A549 (cell line): ENCODE measurements around the gene G3BP1. TPM values are rescaled to one million over a fixed set of nuclear protein-coding genes. Genes with fewer than 3 reads are reported as not detected.
A peak's percentile ranks its signal among the peaks of the same experiment; 100 is the strongest.

Experiments used
- ATAC-seq, 2 experiments: fragments of 200-7000 bp in 1 of 2; fragments of >200 bp in 1 of 2; cut with Nextera tagmentation in 1 of 2; cut with Tn5 transposase in 1 of 2; 3 replicates each; pipeline versions ENCODE4 v1.8.0 to v1.9.1; 2018 to 2020; ENCODE audit warnings: mild to moderate bottlenecking in 1 of 2, moderate library complexity in 1 of 2
- CTCF ChIA-PET: fragments of 300-600 bp; sonication (Branson Sonifier 250); formaldehyde crosslinking; extraction: SDS; loops from one replicate; lab custom pipeline; 2021; ENCODE audit warnings: antibody characterized with exemption, inconsistent platforms; lab: Yijun Ruan, JAX
- POLR2A ChIA-PET: fragments of 350-600 bp; formaldehyde crosslinking; extraction: SDS; loops from one replicate; lab custom pipeline; 2021; ENCODE audit warnings: antibody characterized with exemption, inconsistent platforms; lab: Yijun Ruan, JAX
- DNase-seq, 2 experiments: peaks; one replicate each; pipeline versions ENCODE4 v3.0.0 to v3.0.0-alpha.2; 2011 to 2016; ENCODE audit warnings: low read depth in 1 of 2, low spot score in 1 of 2
- FAIRE-seq: peaks from 2 replicates; lab custom pipeline; 2011; peaks lifted over from hg19 to GRCh38; lab: Jason Lieb, UNC
- H3K27ac ChIP-seq, 2 experiments: fragments of >200 bp; sonication (Bioruptor Twin); formaldehyde crosslinking; 3 replicates each; pipeline ENCODE4 v1.5.1; 2016 to 2017
- H3K4me1 ChIP-seq: fragments of >200 bp; sonication (Bioruptor Twin); formaldehyde crosslinking; 3 replicates; pipeline ENCODE4 v1.6.1; 2016
- H3K4me2 ChIP-seq: fragments of >200 bp; sonication (Bioruptor Twin); formaldehyde crosslinking; 3 replicates; pipeline ENCODE4 v1.6.1; 2016
- H3K4me3 ChIP-seq: fragments of >200 bp; sonication (Bioruptor Twin); formaldehyde crosslinking; 3 replicates; pipeline ENCODE4 v1.5.1; 2016
- H3K9me3 ChIP-seq: fragments of >200 bp; sonication (Bioruptor Twin); formaldehyde crosslinking; 3 replicates; pipeline ENCODE4 v1.6.1; 2016
- BHLHE40 ChIP-seq: IDR thresholded peaks from 2 replicates; pipeline ENCODE4 v1.6.1; 2012; ENCODE audit warnings: low read depth, low read length, inconsistent platforms
- CBX2 ChIP-seq: fragments of 200-600 bp; sonication (generic); IDR thresholded peaks from 2 replicates; pipeline ENCODE4 v1.6.1; 2016; ENCODE audit warnings: low read depth, mild to moderate bottlenecking, borderline replicate concordance
- EHF ChIP-seq: fragments of 250-450 bp; sonication (Bioruptor Pico); IDR thresholded peaks from 2 replicates; pipeline ENCODE4 v1.5.0; 2020; ENCODE audit warnings: mild to moderate bottlenecking
- EHMT2 ChIP-seq: fragments of 200-600 bp; sonication (generic); IDR thresholded peaks from 2 replicates; pipeline ENCODE4 v1.6.1; 2016; ENCODE audit warnings: antibody characterized with exemption, low read depth, mild to moderate bottlenecking, moderate library complexity
- EP300 ChIP-seq, 2 experiments: fragments of >200 bp; sonication (Bioruptor Twin); formaldehyde crosslinking; IDR thresholded peaks; 2 replicates in 1 of 2; 3 replicates in 1 of 2; pipeline ENCODE4 v1.6.1; 2016 to 2017
- ESRRA ChIP-seq: fragments of 150-350 bp; IDR thresholded peaks from 2 replicates; pipeline ENCODE4 v1.6.1; 2014; ENCODE audit warnings: mild to moderate bottlenecking, low read length, borderline replicate concordance
- FOSL2 ChIP-seq, 2 experiments: fragments of 450-650 bp in 1 of 2; fragments of >200 bp in 1 of 2; sonication (Bioruptor Twin) in 1 of 2; formaldehyde crosslinking; IDR thresholded peaks; 2 replicates each; pipeline versions ENCODE4 v1.5.0 to v1.6.1; 2016 to 2020; ENCODE audit warnings: mild to moderate bottlenecking in 1 of 2, moderate library complexity in 1 of 2
- HDAC2 ChIP-seq: fragments of 200-600 bp; sonication (generic); IDR thresholded peaks from 2 replicates; pipeline ENCODE4 v1.6.1; 2016
- HEYL ChIP-seq: fragments of 250-450 bp; sonication (Bioruptor Pico); IDR thresholded peaks from 2 replicates; pipeline ENCODE4 v1.8.0; 2021; ENCODE audit warnings: mild to moderate bottlenecking, moderate library complexity
- HOXA7 ChIP-seq: fragments of 250-450 bp; sonication (Bioruptor Pico); IDR thresholded peaks from 2 replicates; pipeline ENCODE4 v1.5.0; 2020; ENCODE audit warnings: mild to moderate bottlenecking, moderate library complexity
- KDM5A ChIP-seq: fragments of 200-600 bp; sonication (generic); IDR thresholded peaks from 2 replicates; pipeline ENCODE4 v1.6.1; 2016; ENCODE audit warnings: antibody characterized with exemption, mild to moderate bottlenecking
- MAFK ChIP-seq: fragments of 450-650 bp; IDR thresholded peaks from 2 replicates; pipeline ENCODE4 v1.6.1; 2014; ENCODE audit not compliant: partially characterized antibody
- MAX ChIP-seq: IDR thresholded peaks from 2 replicates; pipeline ENCODE4 v1.6.1; 2012
- NFE2L2 ChIP-seq: fragments of 150-350 bp; conservative IDR thresholded peaks from 2 replicates; pipeline ENCODE4 v1.6.1; 2014; ENCODE audit warnings: low read length
- NPAS2 ChIP-seq: fragments of 250-450 bp; sonication (Bioruptor Pico); IDR thresholded peaks from 2 replicates; pipeline ENCODE4 v1.8.0; 2022; ENCODE audit warnings: mild to moderate bottlenecking, moderate library complexity, borderline replicate concordance
- NR3C1 ChIP-seq: fragments of >200 bp; sonication (Bioruptor Twin); formaldehyde crosslinking; IDR thresholded peaks from 3 replicates; pipeline ENCODE4 v1.6.1; 2017
- PBX3 ChIP-seq: IDR thresholded peaks from 2 replicates; pipeline ENCODE4 v1.6.1; 2012
- PHF8 ChIP-seq: fragments of 200-600 bp; sonication (generic); IDR thresholded peaks from 2 replicates; pipeline ENCODE4 v1.6.1; 2016; ENCODE audit warnings: low read depth, mild to moderate bottlenecking, antibody characterized with exemption, moderate library complexity, borderline replicate concordance
- POLR2A ChIP-seq: IDR thresholded peaks from 2 replicates; pipeline ENCODE4 v1.6.1; 2012; ENCODE audit warnings: mild to moderate bottlenecking, low read length
- RARB ChIP-seq: fragments of 250-450 bp; sonication (Bioruptor Pico); IDR thresholded peaks from 2 replicates; pipeline ENCODE4 v1.8.0; 2021; ENCODE audit warnings: mild to moderate bottlenecking, moderate library complexity
- RCOR1 ChIP-seq: fragments of 150-350 bp; IDR thresholded peaks from 2 replicates; pipeline ENCODE4 v1.6.1; 2014; ENCODE audit warnings: antibody characterized with exemption, low read length, low read depth
- REST ChIP-seq: fragments of 200-600 bp; sonication (generic); IDR thresholded peaks from 2 replicates; pipeline ENCODE4 v1.6.1; 2016; ENCODE audit warnings: antibody characterized with exemption, mild to moderate bottlenecking, moderate library complexity
- RNF2 ChIP-seq: fragments of 200-600 bp; sonication (generic); IDR thresholded peaks from 2 replicates; pipeline ENCODE4 v1.6.1; 2016; ENCODE audit warnings: low read depth, mild to moderate bottlenecking, antibody characterized with exemption, moderate library complexity, borderline replicate concordance
- TP53 ChIP-seq: fragments of 250-450 bp; sonication (Bioruptor Pico); IDR thresholded peaks from 2 replicates; pipeline ENCODE4 v1.5.0; 2021; ENCODE audit warnings: mild to moderate bottlenecking, moderate library complexity
- ZC3H11A ChIP-seq: fragments of 450-650 bp; IDR thresholded peaks from 2 replicates; pipeline ENCODE4 v1.6.1; 2014; ENCODE audit warnings: antibody characterized with exemption, mild to moderate bottlenecking
- ZFP36 ChIP-seq: fragments of 450-650 bp; IDR thresholded peaks from 2 replicates; pipeline ENCODE4 v1.6.1; 2014; ENCODE audit warnings: borderline replicate concordance; ENCODE audit not compliant: partially characterized antibody
- WGBS: methylation state at CpG from one replicate; pipeline ENCODE4 v1.1.6; 2017; ENCODE audit errors: missing lambda C conversion rate; 5-methylcytosine and 5-hydroxymethylcytosine counted together
- polyA plus RNA-seq, 4 experiments: library from polyadenylated mRNA; depleted of rRNA in 3 of 4; stranded (reverse); fragments of >200 nt; fragmentation: RNase III in 1 of 4; extraction: RNeasy Plus Mini Kit Qiagen cat#74134 plus additional on column Dnase treatment in 1 of 4; gene quantifications; 2 replicates in 3 of 4; 3 replicates in 1 of 4; pipeline ENCODE4 v1.2.3, GENCODE V29; 2011 to 2017
- TF ChIP-seq, protein P1 (sequence below): fragments of 150-350 bp; IDR thresholded peaks from 2 replicates; pipeline ENCODE4 v1.6.1; 2014; ENCODE audit warnings: low read depth, mild to moderate bottlenecking, low read length
- TF ChIP-seq, protein P2 (sequence below): fragments of 250-450 bp; sonication (Bioruptor Pico); IDR thresholded peaks from 2 replicates; pipeline ENCODE4 v1.5.0; 2021; ENCODE audit warnings: mild to moderate bottlenecking, moderate library complexity, borderline replicate concordance
- TF ChIP-seq, protein P3 (sequence below): fragments of >200 bp; sonication (Bioruptor Twin); formaldehyde crosslinking; IDR thresholded peaks from 2 replicates; pipeline ENCODE4 v1.6.1; 2016

The G3BP1 gene
- polyA plus RNA-seq, 2 of the 4 experiments (the other 2 are of a cell fraction) = 126 to 176 TPM

- ChIA-PET CTCF (interaction anchor here (0.7 to 1.8 kb wide), 5 partner anchors 11 to 326 kb away, joined by 3 to 6 read pairs (median 3); partner anchors contain the start of gene SLC36A1), POLR2A (interaction anchor here (1.9 to 3.0 kb wide), 2 partner anchors 15 to 74 kb away, joined by 10 to 22 read pairs; partner anchors contain the start of gene ATOX1)
- peak overlapping the region; percentile 89 to 96 for H3K27ac ChIP-seq
- FAIRE-seq (no peak), ATAC-seq (no peak), DNase-seq (no peak)
- peak overlapping the region; percentile 95 for H3K4me2 ChIP-seq
- H3K9me3 ChIP-seq = no peaks in the 10 kb centered on the region
- H3K4me3 ChIP-seq = peak overlapping the region; percentile 87
- TF ChIP-seq EHMT2 = no peak
- TF ChIP-seq FOSL2 (IDR thresholded peaks at IDR 0.05) = no peak
- TF ChIP-seq FOSL2 (CRISPR knock-in tag; IDR thresholded peaks at IDR 0.05) = no peak
- TF ChIP-seq TP53 (CRISPR knock-in tag) = no peak
- TF ChIP-seq RARB (CRISPR knock-in tag) = no peak
- no peak for TF ChIP-seq PHF8
- TF ChIP-seq HEYL (CRISPR knock-in tag) = no peak
- peak; percentile 12 for TF ChIP-seq MAFK
- TF ChIP-seq KDM5A = no peak
- no peak for TF ChIP-seq HOXA7 (CRISPR knock-in tag)
- TF ChIP-seq CBX2 = no peak
- no peak for TF ChIP-seq RCOR1
- peak; percentile 2; the same call in 1 of the 2 replicates for TF ChIP-seq MAX
- TF ChIP-seq REST = no peak
- peaks cover 41% of the 10 kb centered on the region for H3K4me1 ChIP-seq
- WGBS = 1% methylated on average over 18 of the region's 18 CpGs
Observed at GRCh38 chr5:151772846-151773561, 1.2 kb downstream of the G3BP1 start.

GRCh38 chr5:151773951-151774350 is 2.2 kb downstream of the G3BP1 start:
- H3K27ac ChIP-seq = no peak overlapping the region
- CTCF ChIA-PET = interaction anchor here (1.3 to 1.8 kb wide), 3 partner anchors 11 to 327 kb away, joined by 3 to 6 read pairs (median 4); partner anchors contain the start of gene SLC36A1
- H3K4me3 ChIP-seq = peak overlapping the region; percentile 87
- no peak for ATAC-seq
- TF ChIP-seq NPAS2 (CRISPR knock-in tag) (no peak), RNF2 (no peak), NFE2L2 (no peak), HDAC2 (no peak), HOXA7 (CRISPR knock-in tag) (no peak), ZC3H11A (no peak), PBX3 (no peak), EHMT2 (no peak), NR3C1 (no peak), EP300 (IDR thresholded peaks at IDR 0.05) (no peak), KDM5A (no peak), EHF (CRISPR knock-in tag) (no peak), ZFP36 (no peak), ESRRA (no peak), BHLHE40 (no peak), POLR2A (no peak)
- TF ChIP-seq, protein P1, sequence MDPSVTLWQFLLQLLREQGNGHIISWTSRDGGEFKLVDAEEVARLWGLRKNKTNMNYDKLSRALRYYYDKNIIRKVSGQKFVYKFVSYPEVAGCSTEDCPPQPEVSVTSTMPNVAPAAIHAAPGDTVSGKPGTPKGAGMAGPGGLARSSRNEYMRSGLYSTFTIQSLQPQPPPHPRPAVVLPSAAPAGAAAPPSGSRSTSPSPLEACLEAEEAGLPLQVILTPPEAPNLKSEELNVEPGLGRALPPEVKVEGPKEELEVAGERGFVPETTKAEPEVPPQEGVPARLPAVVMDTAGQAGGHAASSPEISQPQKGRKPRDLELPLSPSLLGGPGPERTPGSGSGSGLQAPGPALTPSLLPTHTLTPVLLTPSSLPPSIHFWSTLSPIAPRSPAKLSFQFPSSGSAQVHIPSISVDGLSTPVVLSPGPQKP = no peak
- TF ChIP-seq, protein P2, sequence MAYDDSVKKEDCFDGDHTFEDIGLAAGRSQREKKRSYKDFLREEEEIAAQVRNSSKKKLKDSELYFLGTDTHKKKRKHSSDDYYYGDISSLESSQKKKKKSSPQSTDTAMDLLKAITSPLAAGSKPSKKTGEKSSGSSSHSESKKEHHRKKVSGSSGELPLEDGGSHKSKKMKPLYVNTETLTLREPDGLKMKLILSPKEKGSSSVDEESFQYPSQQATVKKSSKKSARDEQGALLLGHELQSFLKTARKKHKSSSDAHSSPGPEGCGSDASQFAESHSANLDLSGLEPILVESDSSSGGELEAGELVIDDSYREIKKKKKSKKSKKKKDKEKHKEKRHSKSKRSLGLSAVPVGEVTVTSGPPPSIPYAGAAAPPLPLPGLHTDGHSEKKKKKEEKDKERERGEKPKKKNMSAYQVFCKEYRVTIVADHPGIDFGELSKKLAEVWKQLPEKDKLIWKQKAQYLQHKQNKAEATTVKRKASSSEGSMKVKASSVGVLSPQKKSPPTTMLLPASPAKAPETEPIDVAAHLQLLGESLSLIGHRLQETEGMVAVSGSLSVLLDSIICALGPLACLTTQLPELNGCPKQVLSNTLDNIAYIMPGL (CRISPR knock-in tag) = no peak
- TF ChIP-seq, protein P3, sequence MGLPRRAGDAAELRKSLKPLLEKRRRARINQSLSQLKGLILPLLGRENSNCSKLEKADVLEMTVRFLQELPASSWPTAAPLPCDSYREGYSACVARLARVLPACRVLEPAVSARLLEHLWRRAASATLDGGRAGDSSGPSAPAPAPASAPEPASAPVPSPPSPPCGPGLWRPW = no peak
- TF ChIP-seq, all 56 proteins: peak for 0
- Histone ChIP-seq H3K4me1 (peaks cover 41% of the 10 kb centered on the region), H3K4me2 (peak overlapping the region; percentile 95), H3K9me3 (no peaks in the 10 kb centered on the region)
- 6% methylated on average over 3 of the region's 3 CpGs for WGBS
- no peak for FAIRE-seq
- POLR2A ChIA-PET = no interaction called here
- no peak for DNase-seq
